ENCODE data around the gene NDUFS5.
"Not testable (repeated sequence)": the region's sequence is repeated elsewhere in the genome, so short reads cannot be mapped to it uniquely, and the experiment has no call there.

Gene NDUFS5

GRCh38 chr1:39026051-39026865 lies at the start of gene NDUFS5:
Gene NDUFS5, plus strand, starts transcription at chr1:39026350. Its CDS starts 2,375 bp downstream, at chr1:39028725.
- peak; percentile 73 to 74 for DNase-seq

- peak; percentile 41 to 44 for DNase-seq
Observed at GRCh38 chr1:38977399-38978244, 48.5 kb upstream of the NDUFS5 start.

- not testable (repeated sequence) for DNase-seq
Observed at GRCh38 chr1:38978245-38978542, 48.0 kb upstream of the NDUFS5 start.

GRCh38 chr1:38979380-38979779 lies 46.8 kb upstream of the NDUFS5 start:
- DNase-seq: not testable (repeated sequence)

- DNase-seq: no peak
Observed at GRCh38 chr1:38989979-38990378, 36.2 kb upstream of the NDUFS5 start.

- no peak for DNase-seq
Observed at GRCh38 chr1:38990386-38990737, 35.8 kb upstream of the NDUFS5 start.

- peak; percentile 92 to 94 for DNase-seq
Observed at GRCh38 chr1:38990738-38991637, 35.2 kb upstream of the NDUFS5 start, which contains the start of gene AKIRIN1. Gene AKIRIN1, plus strand, starts transcription at chr1:38991276. Its CDS starts 105 bp downstream, at chr1:38991381.

GRCh38 chr1:38991638-38992411 lies 34.3 kb upstream of the NDUFS5 start:
- no peak for DNase-seq

- DNase-seq: no peak
Observed at GRCh38 chr1:38992412-38993111, 33.6 kb upstream of the NDUFS5 start.

GRCh38 chr1:38994196-38994595 lies 32.0 kb upstream of the NDUFS5 start:
- DNase-seq: no peak

- no peak for DNase-seq
Observed at GRCh38 chr1:38997034-38997900, 28.9 kb upstream of the NDUFS5 start.

GRCh38 chr1:38997901-38998190 lies 28.3 kb upstream of the NDUFS5 start:
- no peak for DNase-seq

GRCh38 chr1:39001516-39002421 lies 24.4 kb upstream of the NDUFS5 start:
- no peak for DNase-seq

- no peak for DNase-seq
Observed at GRCh38 chr1:39003281-39003680, 22.9 kb upstream of the NDUFS5 start.

GRCh38 chr1:39003794-39004193 lies 22.4 kb upstream of the NDUFS5 start:
- DNase-seq: no peak

- no peak for DNase-seq
Observed at GRCh38 chr1:39006287-39006686, 19.9 kb upstream of the NDUFS5 start.

GRCh38 chr1:39006726-39007645 lies 19.2 kb upstream of the NDUFS5 start:
- DNase-seq: no peak

GRCh38 chr1:39014956-39015355 lies 11.2 kb upstream of the NDUFS5 start:
- not testable (repeated sequence) for DNase-seq
